Limb (tissue), 2 donors: ENCODE results near the gene SIAH2.
A peak's percentile ranks its signal among the peaks of the same experiment; 100 is the strongest.

Experiments
- DNase-seq, 2 donors: peaks; one replicate each; pipeline ENCODE4 v3.0.0-alpha.2; 2016; ENCODE audit errors: extremely low spot score in 2 of 2

Gene SIAH2

GRCh38 chr3:150775001-150775599 lies 12.1 kb upstream of the SIAH2 start:
- no peak for DNase-seq

- no peak for DNase-seq
Measured at GRCh38 chr3:150773616-150774192, 10.7 kb upstream of the SIAH2 start.

GRCh38 chr3:150771600-150771999 lies 8.6 kb upstream of the SIAH2 start:
- DNase-seq = no peak

- no peak for DNase-seq
Measured at GRCh38 chr3:150770681-150771080, 7.7 kb upstream of the SIAH2 start.

GRCh38 chr3:150766742-150767141 lies 3.8 kb upstream of the SIAH2 start:
- DNase-seq = no peak

GRCh38 chr3:150765949-150766720 lies 3.2 kb upstream of the SIAH2 start:
- DNase-seq = no peak

- DNase-seq = no peak
Measured at GRCh38 chr3:150764967-150765366, 2.0 kb upstream of the SIAH2 start.

- DNase-seq = no peak
Measured at GRCh38 chr3:150764566-150764965, 1.6 kb upstream of the SIAH2 start.

- peak in 1 of 2 donors; percentile 42 for DNase-seq
Measured at GRCh38 chr3:150763841-150764483, 993 bp upstream of the SIAH2 start.

GRCh38 chr3:150762662-150763121 lies 277 bp downstream of the SIAH2 start:
- no peak for DNase-seq

- peak; percentile 41 to 61 for DNase-seq
Measured at GRCh38 chr3:150761831-150762661, 923 bp downstream of the SIAH2 start.

GRCh38 chr3:150760431-150761200 lies 2.4 kb downstream of the SIAH2 start:
- no peak for DNase-seq

GRCh38 chr3:150759947-150760346 lies 3.0 kb downstream of the SIAH2 start:
- no peak for DNase-seq

GRCh38 chr3:150759319-150759718 lies 3.6 kb downstream of the SIAH2 start:
- DNase-seq = no peak

- DNase-seq = no peak
Measured at GRCh38 chr3:150757768-150758167, 5.2 kb downstream of the SIAH2 start.

- DNase-seq = no peak
Measured at GRCh38 chr3:150757364-150757763, 5.6 kb downstream of the SIAH2 start.

GRCh38 chr3:150756491-150757059 lies 6.4 kb downstream of the SIAH2 start:
- DNase-seq = no peak

GRCh38 chr3:150755902-150756301 lies 7.1 kb downstream of the SIAH2 start:
- no peak for DNase-seq

- no peak for DNase-seq
Measured at GRCh38 chr3:150754896-150755295, 8.1 kb downstream of the SIAH2 start.

GRCh38 chr3:150751781-150752263 lies 11.1 kb downstream of the SIAH2 start:
- DNase-seq = no peak
